HepG2 (cell line): ENCODE measurements around the gene VPS37D. TPM values are rescaled to one million over a fixed set of nuclear protein-coding genes. Genes with fewer than 3 reads are reported as not detected.

Experiments used
- ATAC-seq: fragments of 200-7000 bp; cut with Tn5 transposase; 3 replicates; pipeline ENCODE4 v1.9.1; 2020; ENCODE audit warnings: mild to moderate bottlenecking, moderate library complexity
- BruUV-seq: library from RNA; stranded (reverse); fragments of 400-500 nt; replicated peaks from 2 replicates; lab custom pipeline; 2021; lab: Mats Ljungman, UMichigan
- CTCF ChIA-PET: fragments of 300-600 bp; formaldehyde crosslinking; extraction: SDS; loops from one replicate; lab custom pipeline; 2021; ENCODE audit warnings: low total read pairs, inconsistent platforms, low intra/inter-chr PET ratio; lab: Yijun Ruan, JAX
- POLR2A ChIA-PET: fragments of 350-600 bp; sonication (Branson Sonifier 250); formaldehyde crosslinking; loops from one replicate; lab custom pipeline; 2020; ENCODE audit warnings: antibody characterized with exemption, inconsistent platforms; lab: Yijun Ruan, JAX
- DNase-seq: peaks from one replicate; pipeline ENCODE4 v3.0.0-alpha.2; 2015; ENCODE audit warnings: low spot score
- FAIRE-seq: peaks from 3 replicates; lab custom pipeline; 2011; peaks lifted over from hg19 to GRCh38; lab: Jason Lieb, UNC
- H2AFZ ChIP-seq: one replicate; pipeline ENCODE4 v1.6.1; 2011; ENCODE audit warnings: low read length, inconsistent platforms
- H3K27ac ChIP-seq: fragments of 300-600 bp; 3 replicates; pipeline ENCODE4 v1.8.0; 2011; ENCODE audit warnings: mixed run types, mild to moderate bottlenecking, mixed read lengths, low read length, inconsistent platforms; ENCODE audit not compliant: insufficient read depth; ENCODE audit errors: extremely low read length
- H3K27me3 ChIP-seq, 2 experiments: fragments of 200-600 bp in 1 of 2; 2 replicates in 1 of 2; 3 replicates in 1 of 2; pipeline versions ENCODE4 v1.6.0 to v1.8.0; 2011; ENCODE audit warnings: low read length in 2 of 2, mild to moderate bottlenecking in 2 of 2, moderate library complexity in 2 of 2, inconsistent platforms in 1 of 2; ENCODE audit not compliant: insufficient read depth in 2 of 2, control insufficient read depth in 1 of 2
- H3K36me3 ChIP-seq, 2 experiments: fragments of 200-600 bp in 1 of 2; replicated peaks in 1 of 2; 2 replicates in 1 of 2; 3 replicates in 1 of 2; pipeline versions ENCODE4 v1.5.1 to v1.8.0; 2011; ENCODE audit warnings: low read length in 2 of 2, inconsistent platforms in 1 of 2; ENCODE audit not compliant: insufficient read depth in 2 of 2, control insufficient read depth in 1 of 2
- H3K4me1 ChIP-seq: 2 replicates; pipeline ENCODE4 v1.5.1; 2012; ENCODE audit warnings: low read length, inconsistent platforms; ENCODE audit not compliant: insufficient read depth
- H3K4me2 ChIP-seq: 2 replicates; pipeline ENCODE4 v1.6.0; 2011; ENCODE audit warnings: low read depth, low read length, inconsistent platforms
- H3K4me3 ChIP-seq, 3 experiments: fragments of 200-600 bp in 1 of 3; sonication (generic), shearing (Covaris generic) in 1 of 3; replicated peaks in 1 of 3; 2 replicates each; pipeline ENCODE4 v1.5.1; 2011 to 2016; ENCODE audit warnings: low read length in 3 of 3, inconsistent platforms in 2 of 3, low read depth in 2 of 3, mild to moderate bottlenecking in 2 of 3, control low read depth in 1 of 3, mixed read lengths in 1 of 3; ENCODE audit not compliant: insufficient read depth in 1 of 3
- H3K79me2 ChIP-seq: one replicate; pipeline ENCODE4 v1.6.1; 2011; ENCODE audit warnings: low read length, inconsistent platforms; ENCODE audit not compliant: insufficient read depth
- H3K9ac ChIP-seq: 2 replicates; pipeline ENCODE4 v1.6.0; 2011; ENCODE audit warnings: mild to moderate bottlenecking, low read depth, low read length, inconsistent platforms; ENCODE audit not compliant: insufficient read depth
- H3K9me3 ChIP-seq: 2 replicates; pipeline ENCODE4 v1.5.1; 2012; ENCODE audit warnings: mild to moderate bottlenecking, low read length
- H4K20me1 ChIP-seq: 2 replicates; pipeline ENCODE4 v1.6.0; 2011; ENCODE audit warnings: inconsistent platforms, mild to moderate bottlenecking, low read length, moderate library complexity; ENCODE audit not compliant: insufficient read depth
- BCLAF1 ChIP-seq: fragments of 450-650 bp; IDR thresholded peaks from 2 replicates; pipeline ENCODE4 v1.6.1; 2017; ENCODE audit warnings: mild to moderate bottlenecking
- DMTF1 ChIP-seq: sonication (generic); formaldehyde crosslinking; IDR thresholded peaks from 2 replicates; pipeline ENCODE4 v1.4.0; 2020; ENCODE audit warnings: mild to moderate bottlenecking, missing genetic modification reagents
- GTF3A ChIP-seq: sonication (generic); formaldehyde crosslinking; conservative IDR thresholded peaks from 2 replicates; pipeline ENCODE4 v1.4.0; 2020; ENCODE audit warnings: mild to moderate bottlenecking, missing genetic modification reagents
- HNF1A ChIP-seq, 2 experiments: sonication (generic) in 1 of 2; formaldehyde crosslinking in 1 of 2; IDR thresholded peaks; 2 replicates each; pipeline versions ENCODE4 v1.4.0 to v1.6.1; 2016 to 2020; ENCODE audit warnings: borderline replicate concordance in 1 of 2, low read depth in 1 of 2, mild to moderate bottlenecking in 1 of 2, missing genetic modification reagents in 1 of 2
- IRX3 ChIP-seq: sonication (generic); formaldehyde crosslinking; IDR thresholded peaks from 2 replicates; pipeline ENCODE4 v1.8.1; 2023; ENCODE audit warnings: mild to moderate bottlenecking, low read depth, missing genetic modification reagents, borderline replicate concordance
- SP2 ChIP-seq: sonication (generic); formaldehyde crosslinking; IDR thresholded peaks from 2 replicates; pipeline ENCODE4 v1.5.1; 2020; ENCODE audit warnings: mild to moderate bottlenecking, missing genetic modification reagents
- STAT6 ChIP-seq: sonication (generic); formaldehyde crosslinking; IDR thresholded peaks from 2 replicates; pipeline ENCODE4 v1.4.0; 2020; ENCODE audit warnings: missing genetic modification reagents, mild to moderate bottlenecking, borderline replicate concordance
- SYNCRIP ChIP-seq: fragments of 200-400 bp; formaldehyde crosslinking; IDR thresholded peaks from 2 replicates; pipeline ENCODE4 v1.6.1; 2018; ENCODE audit warnings: mild to moderate bottlenecking, low read depth, low read length; ENCODE audit not compliant: insufficient read depth
- ZNF432 ChIP-seq: sonication (generic); formaldehyde crosslinking; IDR thresholded peaks from 2 replicates; pipeline ENCODE4 v1.5.0; 2020; ENCODE audit warnings: missing genetic modification reagents, mild to moderate bottlenecking, borderline replicate concordance
- ZNF724P ChIP-seq: sonication (generic); formaldehyde crosslinking; IDR thresholded peaks from 2 replicates; pipeline ENCODE4 v1.8.0; 2022; ENCODE audit warnings: missing genetic modification reagents, borderline replicate concordance
- ZNF879 ChIP-seq: sonication (generic); formaldehyde crosslinking; IDR thresholded peaks from 2 replicates; pipeline ENCODE4 v1.8.1; 2023; ENCODE audit warnings: missing genetic modification reagents
- WGBS: methylation state at CpG from one replicate; pipeline ENCODE4 v1.1.6; 2017; ENCODE audit warnings: low lambda C conversion rate; 5-methylcytosine and 5-hydroxymethylcytosine counted together
- in situ Hi-C: cut with HindIII; loops from 2 replicates; pipeline ENCODE4 v1.10.0; 2017; ENCODE audit warnings: low pct_unique_long_range_greater_than_20kb; ENCODE audit not compliant: extremely low pct_ligation_motif_present
- intact Hi-C: fragments of 100-400 bp; cut with micrococcal nuclease; formaldehyde crosslinking; loops from one replicate; pipeline ENCODE4 v1.10.0; 2022; ENCODE audit not compliant: unreplicated experiment
- polyA plus RNA-seq, 8 experiments: library from polyadenylated mRNA; depleted of rRNA in 3 of 8; stranded (reverse) in 7 of 8; unstranded in 1 of 8; fragments of >200 nt; fragmentation: Illumina TruSeq in 4 of 8; extraction: Trizol in 4 of 8; gene quantifications; 2 replicates each; pipeline versions ENCODE4 v1.2.1 to v1.2.3, GENCODE V29; 2011 to 2016; ENCODE audit warnings: low read depth in 4 of 8, missing spikeins in 1 of 8, mixed read lengths in 1 of 8; ENCODE audit not compliant: insufficient read depth in 1 of 8
- total RNA-seq, 5 experiments: library from RNA; depleted of rRNA; stranded (reverse); fragments of >200 nt; fragmentation: Illumina TruSeq; extraction: Trizol; gene quantifications; 2 replicates each; pipeline ENCODE4 v1.2.3, GENCODE V29; 2016; ENCODE audit warnings: low read depth in 1 of 5

The VPS37D gene
- total and polyA plus RNA-seq, 2 of the 13 experiments (the other 11 are each of a cell fraction or from before 2014, with no cell fraction given) = 3.8 to 6.3 TPM

- H3K27ac ChIP-seq = no peak overlapping the region
- ATAC-seq (no peak), DNase-seq (no peak), FAIRE-seq (no peak)
- no peak overlapping the region for H3K4me2 ChIP-seq
- no peaks in the 10 kb centered on the region for H4K20me1 ChIP-seq
- no peaks in the 10 kb centered on the region; a peak in 1 of 5 replicates for H3K27me3 ChIP-seq
- no peak overlapping the region for H3K4me3 ChIP-seq
- H3K79me2 ChIP-seq = peaks cover 8% of the 10 kb centered on the region
- ChIA-PET POLR2A (interaction anchor here (1.1 to 1.2 kb wide), 3 partner anchors 16 to 87 kb away, joined by 4 to 5 read pairs (median 4); no protein-coding TSS in a partner anchor), CTCF (interaction anchor here (1.1 to 1.3 kb wide), 3 partner anchors 39 to 106 kb away, joined by 3 to 7 read pairs (median 5); no protein-coding TSS in a partner anchor)
- H3K4me1 ChIP-seq = peaks cover 9% of the 10 kb centered on the region
- H3K9me3 ChIP-seq = no peaks in the 10 kb centered on the region
- no TSS peak for BruUV-seq
- in situ Hi-C loops (no loop called here), intact Hi-C loops (loop anchor here (2.0 kb wide), 1 partner anchor 96 kb away; no protein-coding TSS in a partner anchor)
- H3K36me3 ChIP-seq = no peaks in the 10 kb centered on the region
- no peak overlapping the region for H2AFZ ChIP-seq
- WGBS = 87% methylated on average over 4 of the region's 4 CpGs
- H3K9ac ChIP-seq = no peak overlapping the region
- TF ChIP-seq BCLAF1 (no peak), ZNF724P (no peak), STAT6 (CRISPR knock-in tag) (no peak), DMTF1 (CRISPR knock-in tag) (no peak), GTF3A (CRISPR knock-in tag) (no peak), HNF1A (IDR thresholded peaks at IDR 0.05; ENCODE audit: low read depth) (no peak), HNF1A (CRISPR knock-in tag; IDR thresholded peaks at IDR 0.05; ENCODE audit: borderline replicate concordance) (no peak), SYNCRIP (no peak), SP2 (CRISPR knock-in tag) (no peak), IRX3 (no peak), ZNF879 (CRISPR knock-in tag) (no peak), ZNF432 (CRISPR knock-in tag) (no peak)
Measured at GRCh38 chr7:73628504-73628903, 39.1 kb upstream of the VPS37D start.
